GM21381 (cell line): ENCODE data around the gene VSIG4.
"Not testable (repeated sequence)": the region's sequence is repeated elsewhere in the genome, so short reads cannot be mapped to it uniquely, and the experiment has no call there.

Experiments used
- ATAC-seq: cut with Tn5 transposase; IDR thresholded peaks from one replicate; pipeline ENCODE4 v1.9.1; 2021; ENCODE audit warnings: mild to moderate bottlenecking, moderate library complexity; ENCODE audit not compliant: unreplicated experiment

The VSIG4 gene

DNA sequence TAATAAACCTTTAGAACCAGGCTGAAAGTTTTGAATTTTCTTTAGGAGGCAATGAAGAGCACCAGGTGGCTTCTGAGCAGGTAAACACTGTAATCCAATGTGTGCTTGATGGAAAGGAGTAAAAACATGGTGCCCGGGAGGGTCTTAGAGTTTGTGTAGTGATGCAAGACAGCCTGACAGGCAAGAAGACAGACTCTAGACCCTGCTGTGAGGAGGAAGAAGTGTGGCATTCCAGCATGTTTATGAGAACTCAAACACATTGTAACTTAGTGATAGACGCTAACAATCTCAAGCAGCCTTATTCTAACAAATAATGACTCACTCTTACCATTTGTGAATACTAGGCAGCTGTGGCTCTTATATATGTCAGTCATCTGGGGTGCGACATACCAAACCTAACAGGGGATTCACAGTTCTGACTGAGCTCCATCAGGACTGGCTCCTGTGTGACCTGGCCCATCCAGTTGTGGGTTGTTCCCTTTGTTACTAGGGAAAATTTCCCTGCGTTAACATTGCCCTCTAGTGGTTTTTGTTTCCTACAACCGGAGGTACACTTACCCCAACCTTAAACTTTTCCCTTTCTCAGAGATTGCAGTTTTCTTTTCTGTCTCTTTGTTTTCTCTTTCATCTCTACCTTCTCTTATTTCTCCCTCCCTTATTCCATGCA is 53.8 kb downstream of the VSIG4 start:
- ATAC-seq: peak; percentile 73

DNA sequence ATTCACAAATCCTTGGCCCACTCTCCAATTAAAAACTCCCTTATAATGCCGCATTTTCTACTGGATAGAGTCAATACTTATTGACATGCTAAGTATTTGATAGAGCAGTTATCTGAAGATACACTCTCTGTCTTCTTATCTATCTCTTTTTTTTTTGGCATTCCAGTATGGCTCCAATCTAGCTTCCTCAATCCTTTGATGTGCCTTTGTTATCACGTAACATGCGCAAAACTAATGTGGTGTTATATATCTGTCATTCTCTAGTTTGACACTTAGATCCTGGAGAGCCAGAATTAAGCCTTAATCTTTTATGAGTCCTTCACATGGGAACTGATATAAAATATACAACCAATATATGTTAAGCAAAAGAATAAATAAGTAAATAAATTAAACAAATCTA is 54.7 kb downstream of the VSIG4 start:
- ATAC-seq: no peak

DNA sequence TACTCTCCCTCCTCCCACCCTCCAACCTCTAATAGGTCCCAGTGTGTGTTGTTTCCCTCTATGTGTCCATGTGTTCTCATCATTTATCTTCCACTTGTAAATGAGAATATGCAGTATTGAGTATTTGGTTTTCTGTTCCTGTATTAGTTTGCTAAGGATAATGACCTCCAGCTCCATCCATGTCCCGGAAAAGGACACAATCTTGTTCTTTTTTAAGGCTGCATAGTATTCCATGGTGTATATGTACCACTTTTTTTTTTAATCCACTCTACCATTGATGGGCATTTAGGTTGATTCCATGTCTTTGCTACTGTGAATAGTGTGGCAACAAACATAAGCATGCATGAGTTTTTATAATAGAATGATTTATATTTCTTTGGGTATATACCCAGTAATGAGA is 62.7 kb downstream of the VSIG4 start:
- ATAC-seq: not testable (repeated sequence)

DNA sequence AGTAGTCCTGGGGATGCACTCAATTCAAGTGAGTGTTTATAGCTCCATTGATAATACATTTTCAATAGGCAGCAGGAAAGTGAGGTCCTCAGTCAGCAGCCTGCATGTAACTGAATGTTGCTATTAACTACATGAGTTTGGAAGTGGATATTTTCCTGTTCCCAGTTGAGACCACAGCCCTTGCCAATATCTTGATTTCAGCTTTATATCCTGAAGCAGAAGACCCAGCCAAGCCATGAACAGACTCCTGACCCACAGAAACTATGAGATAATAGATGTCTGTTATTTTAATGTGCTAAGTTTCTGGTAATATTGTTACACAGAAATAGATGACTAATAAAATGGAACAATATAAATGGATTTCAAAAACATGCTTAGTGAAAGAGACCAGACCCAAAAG is 63.7 kb downstream of the VSIG4 start:
- no peak for ATAC-seq

DNA sequence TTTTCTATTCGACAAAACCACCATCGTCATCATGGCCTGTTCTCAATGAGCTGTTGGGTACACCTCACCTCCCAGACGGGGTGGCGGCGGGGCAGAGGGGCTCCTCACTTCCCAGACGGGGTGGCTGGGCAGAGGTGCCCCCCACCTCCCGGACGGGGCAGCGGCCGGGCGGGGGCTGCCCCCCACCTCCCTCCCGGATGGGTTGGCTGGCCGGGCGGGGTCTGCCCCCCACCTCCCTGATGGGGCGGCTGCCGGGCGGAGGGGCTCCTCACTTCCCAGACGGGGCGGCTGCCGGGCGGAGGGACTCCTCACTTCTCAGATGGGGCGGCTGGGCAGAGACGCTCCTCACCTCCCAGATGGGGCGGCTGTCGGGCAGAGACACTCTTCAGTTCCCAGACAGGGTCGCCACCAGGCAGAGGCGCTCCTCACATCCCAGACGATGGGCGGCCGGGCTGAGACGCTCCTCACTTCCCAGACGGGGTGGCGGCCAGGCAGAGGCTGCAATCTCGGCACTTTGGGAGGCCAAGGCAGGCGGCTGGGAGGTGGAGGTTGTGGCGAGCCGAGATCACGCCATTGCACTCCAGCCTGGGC is 64.6 kb downstream of the VSIG4 start:
- not testable (repeated sequence) for ATAC-seq
